GM23248 (cell line): ENCODE measurements around the gene MICU1.

Source experiments
- EZH2 ChIP-seq: fragments of 200-600 bp; sonication (generic); IDR thresholded peaks from 2 replicates; pipeline ENCODE4 v1.6.1; 2018; ENCODE audit warnings: antibody characterized with exemption, mild to moderate bottlenecking; ENCODE audit not compliant: insufficient read depth, poor library complexity, severe bottlenecking
- EZH2phosphoT487 ChIP-seq: fragments of 200-600 bp; sonication (generic); IDR thresholded peaks from 2 replicates; pipeline ENCODE4 v1.6.1; 2018; ENCODE audit warnings: antibody characterized with exemption, moderate library complexity, mild to moderate bottlenecking, low read depth; ENCODE audit not compliant: insufficient read depth

GRCh38 chr10:72370201-72370722 lies 255.6 kb downstream of the MICU1 start:
- TF ChIP-seq EZH2 (no peak), EZH2phosphoT487 (no peak)
